ENCODE results near the gene NEXMIF. TPM values are rescaled to one million over a fixed set of nuclear protein-coding genes. Genes with fewer than 3 reads are reported as not detected.

The NEXMIF gene
- polyA plus RNA-seq, 1 of the 3 experiments (the other 2 are of a cell fraction) = under 0.01 TPM

DNA sequence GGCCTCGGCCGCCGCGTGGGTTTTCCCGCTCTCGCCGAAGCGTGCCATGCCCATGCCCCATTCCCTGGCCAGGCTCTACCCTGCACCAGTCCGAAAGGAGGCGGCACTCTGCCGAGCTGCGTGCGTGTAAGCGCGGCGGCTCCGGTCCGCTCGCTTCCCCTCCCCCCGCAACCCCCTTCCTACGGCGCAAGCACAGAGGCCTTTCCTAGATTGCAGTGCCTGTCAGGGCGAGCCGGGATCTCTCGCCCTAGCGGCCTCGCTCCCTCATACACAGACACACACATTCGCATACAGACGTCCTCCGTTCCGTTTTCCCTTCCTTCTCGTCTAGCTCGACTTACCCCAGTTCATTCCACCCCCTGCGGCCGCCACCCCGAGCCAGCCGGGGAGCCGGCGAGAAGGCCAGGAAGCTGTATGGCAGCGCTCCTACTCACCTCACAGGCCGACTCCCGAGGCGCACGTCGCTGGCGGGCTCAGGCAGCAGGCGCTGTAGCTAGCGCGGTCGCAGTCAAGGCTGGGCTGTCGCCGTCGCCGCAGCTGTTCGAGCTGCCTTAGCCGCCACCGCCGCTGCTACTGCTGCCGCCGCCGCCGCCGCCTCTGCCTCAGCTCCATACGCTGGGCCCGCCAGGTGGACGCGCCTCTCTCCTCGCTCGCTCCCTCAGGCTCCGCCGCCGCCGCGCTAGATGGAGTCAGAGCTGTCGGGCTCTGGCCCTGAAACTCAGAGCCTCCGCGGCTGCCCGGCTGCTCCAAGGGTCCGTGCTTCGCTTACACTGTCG is 615 bp downstream of the NEXMIF start:
- H3K9ac ChIP-seq = no peak overlapping the region
- H2AFZ ChIP-seq (ENCODE audit: low read depth) = 0 out of 2 replicates have a peak overlapping the region, but pooled peaks have one; percentile 46

DNA sequence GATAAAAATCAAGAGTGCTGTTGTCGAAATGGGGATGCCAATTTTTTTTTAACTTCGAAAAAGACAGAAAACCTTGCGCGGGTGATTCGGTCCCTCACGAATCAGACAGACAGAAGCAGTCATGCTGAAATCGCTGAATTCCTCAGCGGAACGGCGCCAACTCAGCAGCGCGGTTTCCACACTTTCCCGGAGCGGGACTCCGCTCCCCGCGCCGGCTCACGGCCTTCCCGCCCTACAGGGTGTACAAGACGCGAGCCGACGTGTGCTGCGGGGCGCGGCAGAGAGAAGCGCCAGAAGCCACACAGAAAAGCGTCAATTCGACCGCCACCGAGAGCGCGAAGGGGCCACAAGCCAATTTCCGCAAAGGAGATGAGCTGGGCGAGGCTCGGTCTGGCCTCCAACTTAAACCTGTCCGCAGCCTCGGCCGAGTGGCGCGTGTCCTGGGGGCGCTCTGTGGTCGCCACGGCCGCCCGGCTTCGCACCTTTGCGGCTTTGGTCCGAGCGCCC is 1.3 kb downstream of the NEXMIF start:
- H3K4me3 ChIP-seq (ENCODE audit: low read depth in 2 of 2, low read length in 1 of 2) = peak overlapping the region in 1 of 2 experiments; percentile 37; a peak in 2 of 4 replicates
- ChIA-PET CTCF (no interaction called here), POLR2A (no interaction called here)
- H3K4me2 ChIP-seq = no peak overlapping the region
- H3K9me3 ChIP-seq = no peaks in the 10 kb centered on the region
- no peaks in the 10 kb centered on the region for H3K9me2 ChIP-seq
- H3K9ac ChIP-seq = no peak overlapping the region
- H3K27ac ChIP-seq (ENCODE audit: low read depth in 2 of 2, low read length in 1 of 2) = no peak overlapping the region
- no peak for TF ChIP-seq GATA2 (CRISPR knock-in tag; IDR thresholded peaks at IDR 0.05)
- TF ChIP-seq, protein P1, sequence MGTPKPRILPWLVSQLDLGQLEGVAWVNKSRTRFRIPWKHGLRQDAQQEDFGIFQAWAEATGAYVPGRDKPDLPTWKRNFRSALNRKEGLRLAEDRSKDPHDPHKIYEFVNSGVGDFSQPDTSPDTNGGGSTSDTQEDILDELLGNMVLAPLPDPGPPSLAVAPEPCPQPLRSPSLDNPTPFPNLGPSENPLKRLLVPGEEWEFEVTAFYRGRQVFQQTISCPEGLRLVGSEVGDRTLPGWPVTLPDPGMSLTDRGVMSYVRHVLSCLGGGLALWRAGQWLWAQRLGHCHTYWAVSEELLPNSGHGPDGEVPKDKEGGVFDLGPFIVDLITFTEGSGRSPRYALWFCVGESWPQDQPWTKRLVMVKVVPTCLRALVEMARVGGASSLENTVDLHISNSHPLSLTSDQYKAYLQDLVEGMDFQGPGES (IDR thresholded peaks at IDR 0.05; ENCODE audit: low read depth, low read length) = no peak
- no peak for TF ChIP-seq RXRA (IDR thresholded peaks at IDR 0.05; ENCODE audit: borderline replicate concordance, low read depth)
- no peak for TF ChIP-seq RFX5 (IDR thresholded peaks at IDR 0.05; ENCODE audit: low read length)
- TF ChIP-seq, protein P2, sequence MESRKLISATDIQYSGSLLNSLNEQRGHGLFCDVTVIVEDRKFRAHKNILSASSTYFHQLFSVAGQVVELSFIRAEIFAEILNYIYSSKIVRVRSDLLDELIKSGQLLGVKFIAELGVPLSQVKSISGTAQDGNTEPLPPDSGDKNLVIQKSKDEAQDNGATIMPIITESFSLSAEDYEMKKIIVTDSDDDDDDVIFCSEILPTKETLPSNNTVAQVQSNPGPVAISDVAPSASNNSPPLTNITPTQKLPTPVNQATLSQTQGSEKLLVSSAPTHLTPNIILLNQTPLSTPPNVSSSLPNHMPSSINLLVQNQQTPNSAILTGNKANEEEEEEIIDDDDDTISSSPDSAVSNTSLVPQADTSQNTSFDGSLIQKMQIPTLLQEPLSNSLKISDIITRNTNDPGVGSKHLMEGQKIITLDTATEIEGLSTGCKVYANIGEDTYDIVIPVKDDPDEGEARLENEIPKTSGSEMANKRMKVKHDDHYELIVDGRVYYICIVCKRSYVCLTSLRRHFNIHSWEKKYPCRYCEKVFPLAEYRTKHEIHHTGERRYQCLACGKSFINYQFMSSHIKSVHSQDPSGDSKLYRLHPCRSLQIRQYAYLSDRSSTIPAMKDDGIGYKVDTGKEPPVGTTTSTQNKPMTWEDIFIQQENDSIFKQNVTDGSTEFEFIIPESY (IDR thresholded peaks at IDR 0.05; ENCODE audit: borderline replicate concordance, low read depth) = no peak
- no peak for TF ChIP-seq FOXJ3 (CRISPR knock-in tag; IDR thresholded peaks at IDR 0.05)
- TF ChIP-seq MXI1 (IDR thresholded peaks at IDR 0.05; ENCODE audit: low read depth, low read length) = no peak
- TF ChIP-seq SMC3 (IDR thresholded peaks at IDR 0.05; ENCODE audit: low read depth, low read length) = no peak
- TF ChIP-seq JUND (IDR thresholded peaks at IDR 0.05) = no peak
- TF ChIP-seq MEF2A (IDR thresholded peaks at IDR 0.05; ENCODE audit: borderline replicate concordance, low read depth) = no peak
- TF ChIP-seq TCF12 (IDR thresholded peaks at IDR 0.05) = no peak
- TF ChIP-seq, protein P3, sequence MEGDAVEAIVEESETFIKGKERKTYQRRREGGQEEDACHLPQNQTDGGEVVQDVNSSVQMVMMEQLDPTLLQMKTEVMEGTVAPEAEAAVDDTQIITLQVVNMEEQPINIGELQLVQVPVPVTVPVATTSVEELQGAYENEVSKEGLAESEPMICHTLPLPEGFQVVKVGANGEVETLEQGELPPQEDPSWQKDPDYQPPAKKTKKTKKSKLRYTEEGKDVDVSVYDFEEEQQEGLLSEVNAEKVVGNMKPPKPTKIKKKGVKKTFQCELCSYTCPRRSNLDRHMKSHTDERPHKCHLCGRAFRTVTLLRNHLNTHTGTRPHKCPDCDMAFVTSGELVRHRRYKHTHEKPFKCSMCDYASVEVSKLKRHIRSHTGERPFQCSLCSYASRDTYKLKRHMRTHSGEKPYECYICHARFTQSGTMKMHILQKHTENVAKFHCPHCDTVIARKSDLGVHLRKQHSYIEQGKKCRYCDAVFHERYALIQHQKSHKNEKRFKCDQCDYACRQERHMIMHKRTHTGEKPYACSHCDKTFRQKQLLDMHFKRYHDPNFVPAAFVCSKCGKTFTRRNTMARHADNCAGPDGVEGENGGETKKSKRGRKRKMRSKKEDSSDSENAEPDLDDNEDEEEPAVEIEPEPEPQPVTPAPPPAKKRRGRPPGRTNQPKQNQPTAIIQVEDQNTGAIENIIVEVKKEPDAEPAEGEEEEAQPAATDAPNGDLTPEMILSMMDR (IDR thresholded peaks at IDR 0.05) = no peak
- TF ChIP-seq NFIC (IDR thresholded peaks at IDR 0.05; ENCODE audit: borderline replicate concordance) = no peak
- TF ChIP-seq RAD21 (IDR thresholded peaks at IDR 0.05; ENCODE audit: low read length) = no peak
- TF ChIP-seq EZH2phosphoT487 (IDR thresholded peaks at IDR 0.05; ENCODE audit: borderline replicate concordance, low read depth) = no peak
- no peak for TF ChIP-seq EP300 (IDR thresholded peaks at IDR 0.05; ENCODE audit: borderline replicate concordance in 1 of 2, low read depth in 1 of 2, low read length in 1 of 2)
- TF ChIP-seq ELF1 (IDR thresholded peaks at IDR 0.05) = no peak
- 48% methylated on average over 37 of the region's 51 CpGs for WGBS (ENCODE audit: low lambda C conversion rate)
- no peak overlapping the region for H2AFZ ChIP-seq (ENCODE audit: low read depth)
- no peaks in the 10 kb centered on the region; the same call in 1 of the 2 replicates for H3K27me3 ChIP-seq (ENCODE audit: insufficient read depth)
- H3K79me2 ChIP-seq (ENCODE audit: insufficient read depth) = no peaks in the 10 kb centered on the region
- H4K20me1 ChIP-seq (ENCODE audit: insufficient read depth) = no peaks in the 10 kb centered on the region
- no peaks in the 10 kb centered on the region; a peak in 1 of 4 replicates for H3K4me1 ChIP-seq (ENCODE audit: control insufficient read depth in 1 of 2, insufficient read depth in 2 of 2, low read depth in 1 of 2, low read length in 1 of 2)
- no peaks in the 10 kb centered on the region for H3K36me3 ChIP-seq (replicated peaks in 1 of 2; ENCODE audit: control insufficient read depth in 1 of 2, insufficient read depth in 2 of 2, low read length in 1 of 2)
- DNase-seq = peak; percentile 21
- no peaks in the 10 kb centered on the region for H3F3A ChIP-seq (replicated peaks; ENCODE audit: insufficient read depth)

More for the DNA sequence above, 615 bp downstream of the NEXMIF start:
- Histone ChIP-seq H3K4me3 (ENCODE audit: low read depth in 2 of 2, low read length in 1 of 2) (peak overlapping the region; percentile 37), H3K79me2 (ENCODE audit: insufficient read depth) (no peaks in the 10 kb centered on the region), H3K4me1 (ENCODE audit: control insufficient read depth in 1 of 2, insufficient read depth in 2 of 2, low read depth in 1 of 2, low read length in 1 of 2) (no peaks in the 10 kb centered on the region; a peak in 1 of 4 replicates), H3K27ac (ENCODE audit: low read depth in 2 of 2, low read length in 1 of 2) (no peak overlapping the region), H3K4me2 (peak overlapping the region; percentile 69; the same call in 1 of the 2 replicates), H3K27me3 (ENCODE audit: insufficient read depth) (no peaks in the 10 kb centered on the region; the same call in 1 of the 2 replicates), H3K36me3 (replicated peaks in 1 of 2; ENCODE audit: control insufficient read depth in 1 of 2, insufficient read depth in 2 of 2, low read length in 1 of 2) (no peaks in the 10 kb centered on the region), H4K20me1 (ENCODE audit: insufficient read depth) (no peaks in the 10 kb centered on the region), H3F3A (replicated peaks; ENCODE audit: insufficient read depth) (no peaks in the 10 kb centered on the region), H3K9me2 (no peaks in the 10 kb centered on the region), H3K9me3 (no peaks in the 10 kb centered on the region)
- DNase-seq = peak; percentile 65
- ChIA-PET CTCF (interaction anchor here (0.5 to 1.1 kb wide), 2 partner anchors 677 to 1903 kb away, joined by 3 to 4 read pairs; no protein-coding TSS in a partner anchor), POLR2A (no interaction called here)
- TF ChIP-seq MEF2A (IDR thresholded peaks at IDR 0.05; ENCODE audit: borderline replicate concordance, low read depth) (no peak), FOXJ3 (CRISPR knock-in tag; IDR thresholded peaks at IDR 0.05) (no peak), FOXM1 (IDR thresholded peaks at IDR 0.05; ENCODE audit: low read depth) (no peak), RFX5 (IDR thresholded peaks at IDR 0.05; ENCODE audit: low read length) (no peak), EZH2phosphoT487 (IDR thresholded peaks at IDR 0.05; ENCODE audit: borderline replicate concordance, low read depth) (no peak)
- TF ChIP-seq, protein P4, sequence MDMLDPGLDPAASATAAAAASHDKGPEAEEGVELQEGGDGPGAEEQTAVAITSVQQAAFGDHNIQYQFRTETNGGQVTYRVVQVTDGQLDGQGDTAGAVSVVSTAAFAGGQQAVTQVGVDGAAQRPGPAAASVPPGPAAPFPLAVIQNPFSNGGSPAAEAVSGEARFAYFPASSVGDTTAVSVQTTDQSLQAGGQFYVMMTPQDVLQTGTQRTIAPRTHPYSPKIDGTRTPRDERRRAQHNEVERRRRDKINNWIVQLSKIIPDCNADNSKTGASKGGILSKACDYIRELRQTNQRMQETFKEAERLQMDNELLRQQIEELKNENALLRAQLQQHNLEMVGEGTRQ (IDR thresholded peaks at IDR 0.05; ENCODE audit: borderline replicate concordance, low read depth, low read length) = no peak
- WGBS (ENCODE audit: low lambda C conversion rate) = 58% methylated on average over 52 of the region's 81 CpGs
